HG02588 (cell line): ENCODE data around the gene POU6F2.

ENCODE experiments used
- ATAC-seq: cut with Tn5 transposase; IDR thresholded peaks from one replicate; pipeline ENCODE4 v1.9.1; 2021; ENCODE audit warnings: mild to moderate bottlenecking, moderate library complexity; ENCODE audit not compliant: unreplicated experiment

The POU6F2 gene

DNA sequence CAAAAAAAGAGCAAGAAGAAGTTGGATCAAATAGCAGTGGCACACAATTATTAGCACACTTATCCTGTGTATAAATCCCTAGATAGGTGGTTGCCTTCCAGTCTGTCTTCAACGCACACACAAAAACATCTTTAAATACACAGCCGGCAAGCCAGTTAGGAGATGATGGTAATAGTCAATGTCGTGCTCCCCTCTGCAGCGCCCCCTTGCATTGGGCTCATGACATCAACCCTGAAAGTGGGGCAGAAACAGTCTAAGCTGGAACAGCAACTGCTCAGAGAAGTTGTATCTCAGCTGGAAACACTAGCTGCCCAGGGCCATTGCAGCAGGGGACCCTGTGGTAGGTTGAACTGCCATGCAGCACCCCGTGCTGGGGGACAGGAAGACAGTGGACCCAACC lies 409.0 kb downstream of the POU6F2 start:
- no peak for ATAC-seq

DNA sequence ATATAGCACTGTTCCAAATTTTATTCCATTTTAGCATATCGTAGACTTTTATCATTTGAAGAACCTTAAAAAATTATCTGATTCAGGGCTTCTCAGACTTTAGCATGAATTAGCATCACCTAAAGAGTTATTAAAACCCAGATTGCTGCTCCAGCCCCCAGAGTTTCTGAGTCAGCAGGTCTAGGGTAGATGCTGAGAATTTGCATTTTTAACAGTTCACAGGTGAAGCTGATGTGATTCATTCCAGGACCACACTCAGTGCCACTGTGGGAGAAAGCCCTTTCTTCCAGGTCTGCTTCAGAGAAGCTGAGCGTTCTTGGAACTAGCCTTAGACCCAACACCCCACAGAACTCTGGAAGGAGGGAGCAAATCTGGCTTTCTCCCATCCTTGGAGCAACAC lies 414.4 kb downstream of the POU6F2 start:
- no peak for ATAC-seq

DNA sequence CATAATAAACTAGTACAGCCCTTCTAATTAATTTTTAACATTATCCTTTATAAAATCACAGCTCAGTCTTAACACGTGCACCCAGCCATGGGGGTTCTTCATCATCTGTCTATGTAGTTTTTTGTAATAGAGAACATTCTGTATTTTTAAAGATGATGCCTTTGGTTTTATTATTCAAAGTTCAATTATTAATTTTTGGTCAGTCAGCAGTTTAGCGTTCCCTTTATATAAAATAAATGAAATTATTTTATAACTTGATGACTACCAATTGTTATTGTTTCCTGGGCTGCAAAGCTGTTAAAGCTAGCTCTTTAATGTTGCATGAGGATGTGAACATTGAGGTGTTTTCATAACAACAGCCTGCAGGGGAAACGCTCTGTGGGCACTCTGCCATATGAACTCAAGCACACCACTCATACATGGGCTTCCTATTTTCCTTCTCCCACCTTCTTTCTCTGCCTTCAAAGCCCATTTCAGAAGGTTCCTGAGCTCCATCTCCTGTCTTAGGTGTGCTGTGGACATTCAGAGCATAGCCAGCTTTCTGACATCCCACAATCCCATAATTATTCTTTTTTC lies 416.5 kb downstream of the POU6F2 start:
- no peak for ATAC-seq

DNA sequence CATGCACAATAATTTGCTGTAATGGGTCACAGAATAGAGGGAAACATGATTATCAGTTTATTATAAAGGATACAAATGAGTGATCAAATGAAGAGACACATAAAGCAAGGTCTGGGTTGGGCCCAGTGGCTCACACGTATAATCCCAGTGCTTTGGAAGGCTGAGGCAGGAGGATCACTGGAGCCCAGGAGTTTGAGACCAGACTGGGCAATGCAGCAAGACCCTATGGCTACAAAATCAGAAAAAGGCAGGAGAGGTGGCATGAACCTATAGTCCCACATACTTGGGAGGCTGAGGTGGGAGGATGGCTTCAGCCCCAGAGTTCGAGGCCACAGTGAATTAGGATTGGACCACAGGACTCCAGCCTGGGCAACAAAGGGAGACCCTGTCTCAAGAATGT lies 421.7 kb downstream of the POU6F2 start:
- ATAC-seq, result no peak

DNA sequence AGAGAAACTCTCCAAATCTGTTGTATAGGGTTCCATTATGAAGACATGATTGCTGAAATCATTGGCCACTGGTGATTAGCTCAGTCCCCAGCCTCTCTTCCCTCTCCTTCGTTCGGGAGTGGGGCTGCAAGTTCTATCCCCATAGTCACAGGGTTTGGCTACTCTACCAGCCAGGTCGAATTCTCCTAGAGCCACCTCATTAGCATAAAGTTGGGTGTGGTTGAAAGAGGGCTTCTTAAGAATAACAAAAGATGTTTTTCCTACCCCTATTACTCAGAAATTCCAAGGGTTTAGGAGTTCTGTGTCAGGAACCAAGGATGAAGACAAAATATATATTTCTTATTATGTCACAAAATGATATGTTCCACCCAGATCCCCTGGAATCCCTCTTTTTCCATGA lies 422.3 kb downstream of the POU6F2 start:
- ATAC-seq, result no peak

DNA sequence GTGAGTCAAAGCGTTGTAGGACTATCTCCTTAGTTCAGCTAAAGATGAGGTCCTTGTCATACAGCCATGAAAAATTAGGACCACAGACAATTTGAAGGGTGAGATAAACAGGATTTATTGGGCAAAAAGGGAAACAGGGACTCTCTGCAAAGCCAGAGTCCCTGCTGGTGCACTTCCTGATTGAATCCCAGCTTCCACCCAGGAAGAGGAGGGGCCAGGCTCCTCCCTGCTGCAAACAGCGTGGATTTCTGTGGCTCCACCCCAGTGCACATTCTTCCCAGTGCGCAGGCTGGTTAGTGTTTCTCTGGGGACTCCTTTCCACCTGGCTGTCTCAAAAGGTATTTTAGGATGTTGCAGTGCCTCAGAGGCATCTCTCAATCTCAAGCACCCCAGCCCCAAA lies 423.1 kb downstream of the POU6F2 start:
- no peak for ATAC-seq

DNA sequence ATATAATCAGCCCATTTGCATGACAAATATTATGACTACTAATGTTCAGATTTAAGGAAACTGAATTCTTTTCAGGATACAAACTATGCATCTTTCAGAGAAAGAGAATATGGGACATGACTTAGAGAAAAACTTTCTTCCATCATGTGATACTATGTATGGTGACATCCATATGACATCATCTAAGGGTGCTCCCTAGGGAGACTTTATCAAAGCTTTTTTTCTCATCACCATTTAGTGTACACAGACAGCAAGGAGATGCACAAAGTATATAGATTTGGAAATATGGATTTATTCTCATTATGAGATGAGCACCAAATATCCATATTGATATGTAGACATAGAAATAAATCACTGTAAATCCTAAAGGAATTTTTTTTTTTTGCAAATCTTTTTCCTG lies 424.3 kb downstream of the POU6F2 start:
- ATAC-seq, result no peak

DNA sequence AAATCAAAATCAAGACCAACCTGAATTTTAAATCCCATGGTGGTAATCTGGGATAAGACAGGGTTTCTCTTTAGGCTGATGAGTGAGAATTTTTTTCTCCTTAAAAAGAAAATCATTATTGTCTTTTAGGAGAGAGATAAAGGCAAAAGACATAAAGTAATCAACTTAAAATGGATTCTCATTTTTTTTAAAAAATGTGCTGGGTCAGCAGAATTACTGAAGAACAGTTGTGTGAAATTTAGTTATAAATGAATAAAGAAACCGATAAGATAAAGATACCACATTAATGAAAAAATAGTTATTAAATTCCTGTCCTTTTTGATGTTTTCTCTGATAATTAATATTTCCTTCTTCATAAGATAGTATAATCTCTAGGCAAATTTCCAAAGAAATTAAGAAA lies 427.2 kb downstream of the POU6F2 start:
- no peak for ATAC-seq

DNA sequence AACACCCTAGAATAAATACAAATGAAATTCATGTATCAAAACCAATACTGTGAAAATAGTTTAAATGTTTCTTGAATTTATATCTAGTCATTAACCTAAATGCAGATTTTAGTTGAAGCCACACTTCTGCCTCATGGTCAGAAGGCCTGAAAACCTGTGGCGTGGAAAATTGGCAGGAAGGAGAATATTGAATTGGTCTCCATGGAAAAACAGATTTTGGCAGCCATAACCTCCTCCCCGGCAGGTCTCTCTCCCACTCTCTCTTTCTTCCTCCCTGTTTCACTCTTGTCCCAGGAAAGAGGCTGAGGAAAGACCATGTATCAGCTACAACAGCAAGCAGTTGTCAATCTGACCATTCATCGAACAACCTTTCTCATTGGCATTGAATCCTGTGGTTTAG lies 427.9 kb downstream of the POU6F2 start:
- no peak for ATAC-seq

DNA sequence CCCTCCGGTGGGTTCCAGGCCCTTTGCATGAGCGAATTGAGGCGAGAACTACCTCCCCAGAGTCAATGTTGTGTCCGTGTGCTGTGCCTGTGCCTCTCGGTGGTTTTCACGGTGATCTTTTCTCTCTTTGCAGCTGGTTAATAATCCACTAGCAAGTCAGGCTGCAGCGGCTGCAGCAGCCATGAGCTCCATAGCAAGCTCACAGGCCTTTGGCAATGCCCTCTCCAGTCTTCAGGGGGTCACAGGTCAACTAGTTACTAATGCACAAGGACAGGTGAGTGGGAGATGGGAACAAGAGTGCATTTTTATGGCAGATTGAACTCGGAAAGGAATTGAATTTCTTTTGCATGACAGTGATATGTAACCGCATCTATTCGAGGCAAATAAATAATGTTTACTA lies 428.8 kb downstream of the POU6F2 start:
- ATAC-seq, result no peak

DNA sequence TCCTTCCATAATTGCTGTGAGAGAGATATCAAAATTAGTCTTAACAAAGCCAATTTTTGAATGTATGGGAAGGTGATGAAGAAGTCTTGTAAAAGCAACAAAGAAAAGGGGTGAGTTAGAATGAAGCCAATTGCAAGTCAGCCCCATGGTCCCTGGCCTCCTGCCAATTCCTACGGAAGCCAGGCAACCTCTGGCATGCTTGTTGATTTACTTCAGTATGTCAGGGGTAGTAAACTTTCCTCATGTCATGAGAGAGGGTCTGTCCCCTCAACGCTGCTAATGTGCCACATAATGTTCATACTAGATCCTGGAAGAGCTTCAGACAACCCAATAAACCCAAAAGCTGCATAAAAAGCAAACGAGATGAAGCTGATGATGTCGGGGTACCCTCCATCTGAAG lies 429.4 kb downstream of the POU6F2 start:
- ATAC-seq, result no peak

DNA sequence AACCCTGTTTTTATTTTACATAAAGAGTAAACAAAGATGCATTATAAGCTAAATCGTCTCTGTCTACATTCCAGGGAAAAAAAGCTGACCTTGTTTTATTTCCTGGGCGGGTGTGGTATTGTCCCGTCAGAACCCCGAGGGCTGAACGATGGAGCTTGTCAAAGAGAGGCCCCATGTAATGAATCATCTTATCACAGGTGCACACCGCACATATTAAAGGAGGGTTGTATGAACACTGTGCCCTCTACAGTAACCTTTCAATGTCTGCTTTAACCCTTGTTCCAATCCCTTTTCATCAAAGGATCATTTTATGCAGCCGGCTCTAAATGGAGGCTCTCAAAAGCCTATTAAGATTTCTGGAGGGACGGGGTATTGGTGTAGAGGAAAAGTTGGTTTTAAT lies 430.0 kb downstream of the POU6F2 start:
- no peak for ATAC-seq

DNA sequence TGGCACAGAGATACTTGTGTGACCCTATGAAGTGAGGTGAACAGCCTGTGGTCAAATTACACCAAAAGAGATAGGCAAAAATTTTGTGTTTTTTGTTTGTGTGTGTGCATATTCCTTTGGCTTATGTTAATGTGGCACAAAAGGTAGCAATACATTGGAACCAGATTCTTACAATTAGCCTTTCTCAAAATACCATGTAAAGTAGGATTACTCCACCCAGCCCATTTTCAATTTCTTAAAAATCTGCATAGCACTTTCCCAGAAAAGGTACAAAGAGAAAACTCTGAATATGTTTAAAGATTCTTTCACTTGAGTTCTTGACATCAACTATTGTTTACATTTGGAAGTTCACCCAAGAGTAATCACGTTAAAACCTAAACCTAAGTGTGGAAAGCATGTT lies 431.2 kb downstream of the POU6F2 start:
- ATAC-seq, result no peak

DNA sequence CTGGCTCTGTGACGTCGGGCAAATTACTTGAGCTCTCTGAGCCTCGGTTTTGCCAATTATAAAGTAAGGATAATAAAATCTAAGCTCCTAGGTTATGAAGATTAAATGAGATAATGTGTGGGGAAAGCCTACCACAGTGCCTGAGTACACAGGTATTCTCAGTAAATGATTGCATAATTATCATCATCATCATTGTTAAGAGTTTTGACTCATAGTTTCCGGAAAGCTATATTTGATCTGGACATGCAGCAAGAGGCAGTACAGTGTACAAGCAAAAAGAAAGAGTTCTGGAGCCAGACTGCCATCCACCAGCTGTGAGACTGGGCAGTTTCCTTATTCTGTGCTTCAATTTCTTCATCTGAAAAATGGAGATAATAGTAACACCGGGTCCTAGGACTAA lies 432.9 kb downstream of the POU6F2 start:
- ATAC-seq, result no peak

DNA sequence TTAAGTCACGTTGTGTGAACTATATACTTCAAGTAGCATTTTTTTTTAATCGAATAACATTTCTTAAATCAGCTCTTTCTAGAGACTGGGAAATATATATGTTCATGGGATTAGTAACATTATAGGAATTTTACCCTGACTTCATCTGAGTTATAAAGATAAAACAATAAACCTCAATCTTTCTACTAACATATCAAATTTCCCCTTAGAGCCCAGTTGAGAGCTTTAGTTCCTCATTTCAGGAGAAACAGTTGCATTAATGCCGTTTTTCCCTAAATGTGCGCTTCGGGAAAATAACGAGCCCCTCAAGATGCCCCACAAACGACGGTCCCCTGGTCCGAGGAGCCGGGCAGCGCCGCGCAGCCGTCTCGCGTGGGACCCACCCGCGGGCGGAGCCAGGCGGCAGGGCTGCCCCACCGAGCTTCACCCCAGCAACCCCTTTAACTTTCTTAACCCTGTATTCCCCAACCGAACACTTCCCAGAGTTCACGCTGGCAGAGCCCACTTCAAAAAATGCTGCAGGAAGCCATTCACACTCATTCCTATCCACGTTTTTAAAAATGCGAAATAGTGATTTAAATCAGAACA lies 436.0 kb downstream of the POU6F2 start:
- peak; percentile 25 for ATAC-seq

DNA sequence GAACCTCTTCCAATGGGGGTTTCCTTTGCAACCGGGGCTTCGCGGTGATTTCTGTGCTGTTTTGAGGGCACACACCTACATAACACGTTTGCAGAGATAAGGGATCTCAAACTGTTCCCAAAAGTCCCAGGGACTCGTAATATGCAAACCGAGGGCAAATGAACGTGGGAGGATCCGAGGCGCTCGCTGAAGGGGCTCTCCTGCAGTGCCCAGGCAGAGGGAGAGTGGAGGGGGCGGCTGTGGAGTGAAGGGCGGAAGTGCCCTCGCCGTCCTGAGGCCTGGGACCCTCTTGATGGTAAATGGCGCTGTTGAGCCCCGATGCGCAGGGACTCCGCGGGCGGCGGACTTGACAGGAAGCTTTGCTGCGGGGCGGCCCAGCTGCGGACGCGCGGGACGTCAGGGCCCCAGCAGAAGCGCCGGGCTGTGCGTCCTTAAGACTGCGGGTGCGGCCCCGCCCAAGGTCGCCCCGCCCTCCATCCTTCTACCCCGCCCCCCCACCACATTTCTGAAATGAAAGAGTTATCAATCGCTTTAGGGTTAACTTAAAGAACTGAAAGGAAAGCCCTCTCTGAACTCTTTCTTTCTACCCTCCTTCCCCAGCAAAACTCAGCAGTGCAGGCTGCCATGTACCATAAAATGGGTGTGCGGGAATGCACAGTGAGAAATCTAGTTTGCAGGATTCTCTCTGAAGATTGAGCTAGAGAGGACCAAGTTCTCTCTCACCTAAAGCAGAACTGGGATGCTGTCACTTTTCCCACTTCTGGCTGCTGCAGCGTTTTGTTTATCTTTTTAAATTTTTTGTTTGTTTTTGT lies 436.7 kb downstream of the POU6F2 start:
- ATAC-seq, result peak; percentile 83

DNA sequence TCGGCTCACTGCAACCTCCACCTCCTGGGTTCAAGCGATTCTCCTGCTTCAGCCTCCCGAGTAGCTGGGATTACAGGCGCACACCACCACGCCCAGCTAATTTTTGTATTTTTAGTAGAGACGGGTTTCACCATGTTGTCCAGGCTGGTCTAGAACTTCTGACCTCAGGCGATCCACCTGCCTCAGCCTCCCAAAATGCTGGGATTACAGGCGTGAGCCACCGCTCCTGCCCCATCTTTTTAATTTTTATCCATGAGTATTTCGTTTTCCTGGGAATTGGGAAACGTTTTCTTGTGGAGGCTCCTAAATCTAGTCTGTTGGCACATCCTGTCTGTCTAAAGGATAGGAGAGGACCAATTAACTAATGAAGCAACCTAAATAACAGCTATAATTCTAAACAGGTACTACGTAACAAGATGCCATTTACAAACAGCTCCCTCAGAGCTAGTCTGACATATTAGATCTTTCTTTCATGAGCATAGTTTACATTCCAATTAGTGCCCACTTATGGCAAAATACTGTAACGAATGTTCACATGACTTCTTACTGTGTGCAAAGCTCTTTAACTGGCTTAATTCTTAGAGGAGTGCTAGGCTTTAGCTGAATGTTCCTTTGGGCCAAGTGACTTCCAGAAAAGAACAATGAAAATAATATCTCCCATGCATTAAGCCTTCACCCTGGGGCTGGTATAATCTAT lies 437.5 kb downstream of the POU6F2 start:
- no peak for ATAC-seq

DNA sequence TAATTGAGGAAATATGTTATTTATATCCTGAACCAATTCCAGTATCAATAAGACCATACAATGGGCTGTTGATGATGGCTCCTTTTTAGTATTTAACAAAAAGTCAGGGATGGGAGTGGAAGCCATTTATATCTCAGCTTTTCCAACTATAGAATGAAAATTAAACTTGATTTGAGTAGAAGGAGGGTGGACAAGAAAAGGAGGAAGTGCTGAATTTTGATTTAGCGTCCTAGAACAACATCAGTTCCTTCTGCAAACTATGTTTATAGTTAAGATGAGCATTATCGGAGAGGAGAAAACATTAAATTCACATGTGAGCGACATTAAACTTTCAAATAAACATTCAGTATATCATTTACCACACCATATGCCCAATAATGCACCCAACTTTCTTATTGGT lies 439.2 kb downstream of the POU6F2 start:
- ATAC-seq, result no peak

DNA sequence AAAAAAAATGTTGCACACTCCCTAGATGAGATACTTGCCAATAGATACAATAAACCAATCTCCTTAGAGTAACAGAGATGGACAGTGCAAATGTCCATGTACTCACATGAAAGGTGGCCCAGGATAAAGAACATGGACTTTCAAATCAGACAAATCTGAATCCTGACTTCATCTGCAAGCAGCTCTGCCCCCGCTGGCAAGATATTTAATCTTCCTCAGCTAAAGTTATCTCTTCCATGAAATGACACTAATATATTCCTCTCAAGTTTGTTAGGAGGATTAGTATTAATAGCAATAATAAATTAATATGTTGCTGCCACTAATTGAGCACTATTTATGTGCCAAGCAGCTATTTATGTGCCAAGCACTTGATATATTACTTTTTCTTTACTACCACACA lies 439.9 kb downstream of the POU6F2 start:
- ATAC-seq, result no peak

DNA sequence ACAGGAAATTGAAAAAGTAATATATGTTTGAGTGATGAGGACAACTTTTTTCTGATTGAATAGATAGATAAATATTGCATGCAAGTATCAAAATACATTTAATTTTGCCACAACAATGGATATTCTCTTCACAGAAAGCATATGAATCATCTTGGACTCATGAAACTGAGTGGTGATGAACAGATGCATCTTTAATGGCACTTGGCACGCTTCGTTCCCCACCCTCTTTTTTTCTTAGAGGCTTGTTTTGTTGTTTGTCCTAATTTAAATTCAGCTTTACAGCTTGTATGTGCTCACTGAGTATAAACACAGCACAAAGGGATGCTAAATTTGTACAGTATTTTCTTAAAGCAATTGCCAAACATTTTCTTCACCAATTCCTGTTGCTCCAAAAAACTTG lies 443.5 kb downstream of the POU6F2 start:
- no peak for ATAC-seq

DNA sequence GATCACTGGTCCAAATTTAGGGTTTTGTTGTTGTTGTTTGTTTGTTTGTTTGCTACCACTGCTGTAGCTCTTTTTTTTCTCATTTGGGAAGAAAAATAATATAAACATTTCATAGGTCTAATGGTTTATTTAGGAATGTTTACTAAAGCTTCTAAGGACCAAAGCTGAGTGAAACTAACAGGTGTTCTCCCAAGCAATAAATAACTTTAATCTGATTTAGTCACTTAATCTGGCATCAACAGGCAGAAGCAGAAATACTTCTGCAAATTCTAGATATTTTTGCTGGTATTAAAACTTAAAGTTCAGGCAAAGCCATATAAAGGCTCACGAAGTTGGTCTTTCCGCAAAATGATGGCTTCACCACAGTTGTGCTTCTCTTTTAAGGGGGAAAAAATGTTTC lies 444.0 kb downstream of the POU6F2 start:
- no peak for ATAC-seq

DNA sequence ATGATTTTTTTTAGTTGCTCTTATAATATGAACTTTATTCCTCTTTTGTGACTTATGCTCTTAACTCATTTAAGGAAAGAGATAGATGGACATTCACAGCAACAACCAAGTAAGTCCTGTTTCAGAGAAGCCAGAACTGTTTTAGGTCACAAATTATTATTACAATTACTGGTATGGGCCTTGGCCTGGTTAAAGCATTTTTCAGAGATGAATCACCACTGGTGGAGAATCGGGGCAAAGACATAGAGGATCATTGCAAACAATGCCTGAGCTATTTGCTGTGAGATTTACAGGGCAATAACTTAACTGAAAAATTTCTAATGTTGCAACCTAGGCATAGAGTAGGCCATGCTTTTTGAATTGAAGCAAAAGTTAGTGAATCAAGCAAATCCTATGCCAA lies 450.5 kb downstream of the POU6F2 start:
- no peak for ATAC-seq
